HG03064 (cell line): ENCODE data around the gene TMBIM6.

Source experiments
- ATAC-seq: cut with Tn5 transposase; IDR thresholded peaks from one replicate; pipeline ENCODE4 v1.9.1; 2021; ENCODE audit warnings: low read depth; ENCODE audit not compliant: unreplicated experiment

The TMBIM6 gene

DNA sequence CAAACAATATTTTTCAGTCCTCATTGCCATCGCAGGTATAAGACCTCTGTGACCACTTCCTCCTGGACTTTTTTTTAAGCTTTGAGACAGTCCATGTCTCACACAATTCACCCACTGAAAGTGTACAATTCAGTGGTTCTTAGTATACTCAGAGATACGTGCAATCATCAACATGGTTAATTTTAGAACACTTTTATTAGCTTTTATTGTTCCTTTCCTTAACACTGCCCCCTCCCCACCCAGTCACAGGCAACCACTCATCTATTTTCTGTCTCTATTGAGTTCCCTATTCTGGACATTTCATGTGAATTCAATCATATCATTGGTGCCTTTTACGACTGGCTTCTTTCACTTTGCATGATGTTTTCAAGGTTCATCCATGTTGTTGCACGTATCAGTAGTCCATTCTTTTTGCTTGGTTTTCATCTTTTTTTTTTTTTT lies 70.6 kb downstream of the TMBIM6 start:
- no peak for ATAC-seq

DNA sequence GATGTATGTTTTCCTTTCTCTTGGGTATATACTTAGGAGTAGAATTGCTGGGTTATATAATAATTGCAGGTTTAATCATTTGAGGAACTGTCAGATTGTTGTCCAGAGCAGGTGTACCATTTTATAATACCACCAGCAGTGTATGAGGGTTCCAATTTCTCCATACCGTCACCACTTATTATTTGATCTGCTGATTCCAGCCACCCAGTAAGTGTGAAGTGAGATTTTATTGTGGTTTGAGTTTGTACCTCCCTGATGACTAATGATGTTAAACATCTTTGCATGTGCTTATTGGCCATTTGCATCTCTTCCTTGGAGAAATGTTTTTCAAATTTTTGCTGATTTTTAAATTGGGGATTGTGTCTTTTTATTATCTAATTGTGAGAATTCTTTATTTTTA lies 71.8 kb downstream of the TMBIM6 start:
- ATAC-seq, result no peak
